Suppressor macrophage treated with lipopolysaccharide for 1 hour (primary cell): ENCODE measurements around the gene GAPDHS.

Experiments
- DNase-seq, 3 donors: peaks; one replicate each; pipeline ENCODE4 v3.0.0-alpha.2; 2020 to 2022

GAPDHS gene

DNA sequence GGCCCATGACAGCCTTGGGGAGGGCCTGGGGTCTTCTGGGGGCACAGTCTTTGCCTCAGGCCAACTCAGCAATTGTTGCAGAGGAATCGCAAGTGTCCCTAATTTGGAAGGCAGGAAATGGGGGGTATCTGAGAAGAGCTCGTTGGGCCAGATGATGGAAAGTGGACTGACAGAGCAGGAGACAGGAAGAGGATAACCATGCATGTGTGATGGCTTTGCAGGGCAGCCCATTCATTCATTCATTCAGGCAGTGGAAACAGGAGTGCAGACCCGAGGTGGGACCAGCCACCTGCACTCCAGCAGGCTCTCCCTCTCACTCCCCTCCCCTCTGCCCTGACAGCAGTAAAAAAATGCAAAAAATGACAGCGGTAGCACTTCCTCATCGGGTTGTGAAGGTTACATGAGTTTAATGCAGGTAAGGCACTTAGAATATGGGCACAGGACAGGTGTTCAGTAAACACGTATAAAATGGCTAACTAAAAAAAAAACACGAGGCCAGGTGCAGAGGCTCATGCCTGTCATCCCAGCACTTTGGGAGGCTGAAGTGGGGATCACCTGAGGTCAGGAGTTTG, 7.2 kb downstream of the GAPDHS start:
- DNase-seq = no peak

DNA sequence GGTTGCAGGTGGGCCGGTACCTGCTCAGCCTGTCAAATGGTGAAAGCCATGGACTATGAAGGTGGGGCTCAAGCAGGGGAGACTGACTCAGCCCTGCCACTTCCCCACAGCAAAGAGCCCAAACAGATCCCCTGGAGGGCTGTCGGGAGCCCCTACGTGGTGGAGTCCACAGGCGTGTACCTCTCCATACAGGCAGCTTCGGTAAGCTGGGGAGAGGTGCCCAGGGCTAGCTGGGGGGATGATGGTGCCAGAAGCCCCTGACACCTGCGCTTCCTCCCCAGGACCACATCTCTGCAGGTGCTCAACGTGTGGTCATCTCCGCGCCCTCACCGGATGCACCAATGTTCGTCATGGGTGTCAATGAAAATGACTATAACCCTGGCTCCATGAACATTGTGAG, 9.0 kb downstream of the GAPDHS start:
- DNase-seq = no peak

DNA sequence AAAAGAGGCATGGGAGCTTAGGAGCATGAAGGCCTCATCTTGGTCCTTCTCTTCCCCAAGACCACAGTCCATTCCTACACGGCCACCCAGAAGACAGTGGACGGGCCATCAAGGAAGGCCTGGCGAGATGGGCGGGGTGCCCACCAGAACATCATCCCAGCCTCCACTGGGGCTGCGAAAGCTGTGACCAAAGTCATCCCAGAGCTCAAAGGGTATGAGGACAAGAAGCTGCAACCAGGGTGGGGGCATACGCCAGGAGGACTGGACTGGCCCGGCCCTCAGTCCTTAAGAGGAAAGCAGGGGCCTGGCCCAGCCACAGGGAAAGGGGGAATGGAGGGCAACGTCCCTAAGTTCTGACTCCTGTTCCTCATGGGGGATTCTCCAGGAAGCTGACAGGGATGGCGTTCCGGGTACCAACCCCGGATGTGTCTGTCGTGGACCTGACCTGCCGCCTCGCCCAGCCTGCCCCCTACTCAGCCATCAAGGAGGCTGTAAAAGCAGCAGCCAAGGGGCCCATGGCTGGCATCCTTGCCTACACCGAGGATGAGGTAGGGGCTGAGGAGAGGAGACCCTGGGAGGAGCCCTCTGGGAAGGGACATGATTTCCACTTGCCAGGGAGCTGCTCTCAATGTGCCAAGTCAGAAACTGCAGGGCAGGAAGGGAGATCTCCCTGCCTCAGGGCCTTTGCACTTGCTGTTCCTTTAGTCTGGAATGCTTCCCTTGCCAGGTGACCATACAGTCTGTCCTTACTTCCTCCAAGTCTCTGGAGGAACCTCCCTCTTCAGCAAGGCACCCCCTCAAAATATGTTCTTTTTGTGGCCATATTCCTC, 10.2 kb downstream of the GAPDHS start:
- no peak for DNase-seq

DNA sequence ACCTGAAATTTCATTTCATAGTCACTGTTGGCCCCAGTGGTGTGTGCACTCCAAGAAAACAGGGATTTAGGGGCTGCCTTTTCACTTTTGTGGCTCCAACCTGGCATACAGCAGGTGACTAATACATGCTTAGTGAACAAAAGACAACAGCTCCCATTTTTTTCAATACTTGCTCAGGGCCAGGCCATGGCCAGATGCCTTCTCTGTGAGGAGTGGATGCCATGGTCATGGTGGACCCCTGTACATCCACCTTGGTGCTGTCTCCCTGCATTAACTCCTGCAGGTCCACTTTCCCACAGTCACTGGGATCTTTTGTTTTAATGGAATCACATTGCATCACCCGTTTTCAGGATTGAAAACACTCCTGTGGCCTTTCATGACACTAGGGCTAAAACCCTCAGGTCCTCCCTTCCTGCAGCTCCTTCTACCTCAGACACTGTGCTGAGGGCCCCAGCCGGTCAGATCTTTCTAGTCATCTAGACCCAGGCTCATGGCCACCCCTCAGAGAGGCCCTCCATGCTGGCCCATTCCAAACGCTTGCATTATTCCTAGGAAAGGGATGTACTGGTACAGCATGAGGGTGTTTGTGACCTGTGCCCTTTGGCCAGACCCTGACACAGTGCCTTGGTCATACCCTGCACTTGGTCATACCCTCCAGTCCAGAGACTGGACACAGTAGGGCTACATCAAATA, 11.0 kb downstream of the GAPDHS start:
- DNase-seq = no peak

DNA sequence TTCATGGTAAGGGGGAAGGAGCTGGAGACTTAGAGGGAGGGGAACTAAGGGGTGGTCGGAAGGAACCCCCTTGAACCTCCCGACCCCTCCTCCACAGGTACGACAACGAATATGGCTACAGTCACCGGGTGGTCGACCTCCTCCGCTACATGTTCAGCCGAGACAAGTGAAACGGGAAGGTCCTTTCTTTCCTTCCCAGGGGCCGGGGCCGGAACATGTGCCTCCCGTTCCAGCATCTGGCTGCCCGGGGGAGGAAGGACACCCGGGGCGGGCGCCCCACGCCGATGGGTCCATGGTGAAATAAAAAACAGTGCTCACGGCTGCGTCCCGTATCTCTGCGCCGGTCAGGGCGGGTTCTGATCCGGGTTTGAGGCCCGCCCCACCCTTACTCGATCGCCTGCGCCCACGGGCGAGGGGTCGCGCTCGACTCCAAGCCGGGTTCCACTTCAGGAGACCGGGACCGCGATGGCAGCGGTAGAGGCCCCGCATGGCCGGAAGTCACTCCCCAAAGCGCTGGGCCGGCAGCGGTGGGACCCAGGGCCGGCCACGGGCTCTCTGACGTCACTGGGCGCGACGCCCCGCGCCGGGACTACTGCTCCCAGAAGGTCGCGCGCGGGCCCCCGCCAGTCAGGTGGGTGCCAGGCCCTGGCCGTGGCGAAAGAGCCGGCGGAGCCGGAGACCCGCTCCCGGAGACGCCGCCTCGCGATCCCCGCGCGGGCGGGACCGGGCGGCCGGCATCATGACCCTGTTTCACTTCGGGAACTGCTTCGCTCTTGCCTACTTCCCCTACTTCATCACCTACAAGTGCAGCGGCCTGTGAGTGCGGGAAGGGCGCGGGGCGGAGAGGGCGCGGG, 12.0 kb downstream of the GAPDHS start, which contains the start of gene TMEM147:
TMEM147 (plus strand) TSS at position 626 of the 854 bp plus-strand sequence; CDS start at position 740, 114 bp downstream.
- peak; percentile 88 to 96 (median 95) for DNase-seq

DNA sequence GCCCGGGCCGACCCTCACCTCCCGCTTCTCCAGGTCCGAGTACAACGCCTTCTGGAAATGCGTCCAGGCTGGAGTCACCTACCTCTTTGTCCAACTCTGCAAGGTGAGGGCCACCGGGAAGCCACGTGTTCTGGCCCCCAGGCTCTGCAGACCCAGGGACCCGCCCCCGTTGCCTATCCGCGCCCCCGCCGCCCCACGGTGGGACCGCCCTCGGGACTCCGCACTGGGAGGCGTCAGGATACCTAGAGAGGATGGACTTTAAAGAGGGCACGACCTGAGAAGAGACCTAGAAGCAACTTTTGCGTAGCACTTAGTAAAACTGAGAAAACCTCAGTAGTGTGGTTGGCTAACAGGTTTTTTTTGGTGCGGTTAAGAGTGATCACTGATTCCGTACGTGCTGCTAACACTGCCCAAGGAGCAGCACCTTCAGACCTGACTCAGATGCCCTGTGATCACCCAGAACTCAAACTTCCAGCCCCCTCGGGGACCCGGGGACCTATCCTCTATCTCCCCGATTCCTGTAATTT, 12.7 kb downstream of the GAPDHS start:
- DNase-seq = peak in 1 of 3 donors; percentile 29

DNA sequence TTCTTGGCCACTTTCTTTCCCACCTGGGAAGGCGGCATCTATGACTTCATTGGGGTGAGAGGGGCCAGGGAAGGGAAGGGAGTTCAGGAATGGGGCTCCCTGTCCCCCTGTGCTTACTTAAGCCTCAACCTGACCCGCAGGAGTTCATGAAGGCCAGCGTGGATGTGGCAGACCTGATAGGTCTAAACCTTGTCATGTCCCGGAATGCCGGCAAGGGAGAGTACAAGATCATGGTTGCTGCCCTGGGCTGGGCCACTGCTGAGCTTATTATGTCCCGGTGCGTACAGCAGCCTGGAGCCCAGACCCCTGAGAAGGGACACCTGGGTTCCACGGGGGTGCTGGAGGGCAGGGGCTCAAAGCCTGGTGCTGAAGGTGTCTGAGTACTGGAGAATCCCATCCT, 13.3 kb downstream of the GAPDHS start:
- no peak for DNase-seq

DNA sequence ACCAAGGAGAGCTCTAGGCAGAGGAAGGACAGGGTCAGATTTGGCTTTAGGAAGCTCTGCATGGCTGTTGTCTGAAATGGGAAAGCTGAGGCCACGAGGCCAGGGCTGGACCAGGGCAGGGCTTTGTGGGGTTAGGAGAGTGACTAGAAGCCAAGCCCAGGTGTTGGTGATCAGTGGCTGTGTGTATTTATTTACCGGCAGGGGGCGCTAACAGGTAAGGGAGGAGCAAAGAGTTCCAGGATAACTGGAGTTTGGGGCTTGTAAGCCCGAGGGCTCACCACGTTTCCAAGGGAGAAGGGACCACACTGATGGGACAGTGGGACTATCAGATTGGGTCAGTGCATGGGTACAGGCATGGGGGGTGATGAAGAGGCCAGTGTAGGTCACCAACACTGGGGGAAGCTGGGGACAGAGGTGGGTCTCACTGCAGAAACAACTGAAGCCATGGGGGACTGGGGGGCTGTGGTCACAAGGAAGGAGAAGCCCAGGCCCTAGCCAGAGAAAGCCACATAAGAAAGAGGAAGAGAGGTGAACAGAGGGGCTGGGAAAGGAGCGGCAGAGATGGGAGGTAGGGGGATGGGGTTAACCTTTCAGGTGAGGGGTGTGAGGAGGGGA, 16.0 kb downstream of the GAPDHS start:
- peak; percentile 77 to 89 (median 82) for DNase-seq

DNA sequence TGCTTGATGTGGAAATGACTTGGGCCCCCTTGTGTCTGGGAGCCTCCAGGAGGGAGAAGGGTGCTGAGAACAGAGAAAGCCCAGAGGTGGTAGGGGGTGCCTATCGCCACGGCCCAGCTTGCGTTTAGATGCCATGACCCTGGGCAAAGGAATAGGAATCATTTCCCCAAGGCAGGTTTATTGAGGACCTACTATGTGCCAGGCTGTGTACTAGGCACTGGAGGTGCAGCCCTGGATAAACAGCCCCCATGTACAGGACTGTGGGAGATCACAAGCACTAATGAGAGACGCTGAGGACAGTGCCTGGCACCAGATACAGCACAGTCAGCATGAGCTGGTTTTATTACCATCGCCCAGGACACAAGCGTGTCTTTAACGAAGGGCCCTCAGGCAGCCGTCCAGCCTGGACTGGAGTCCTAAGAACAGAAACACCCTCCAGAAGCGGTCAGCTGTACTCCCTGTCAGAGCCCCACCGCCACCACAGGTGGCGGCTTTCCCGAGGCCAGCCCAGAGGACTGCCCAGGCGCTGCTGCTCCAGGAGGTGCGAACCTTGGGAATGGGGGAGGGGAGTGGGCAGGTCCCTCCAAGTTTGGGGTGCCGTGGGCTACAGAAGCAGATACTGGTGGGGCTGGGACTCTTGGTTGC, 16.7 kb downstream of the GAPDHS start:
- no peak for DNase-seq

DNA sequence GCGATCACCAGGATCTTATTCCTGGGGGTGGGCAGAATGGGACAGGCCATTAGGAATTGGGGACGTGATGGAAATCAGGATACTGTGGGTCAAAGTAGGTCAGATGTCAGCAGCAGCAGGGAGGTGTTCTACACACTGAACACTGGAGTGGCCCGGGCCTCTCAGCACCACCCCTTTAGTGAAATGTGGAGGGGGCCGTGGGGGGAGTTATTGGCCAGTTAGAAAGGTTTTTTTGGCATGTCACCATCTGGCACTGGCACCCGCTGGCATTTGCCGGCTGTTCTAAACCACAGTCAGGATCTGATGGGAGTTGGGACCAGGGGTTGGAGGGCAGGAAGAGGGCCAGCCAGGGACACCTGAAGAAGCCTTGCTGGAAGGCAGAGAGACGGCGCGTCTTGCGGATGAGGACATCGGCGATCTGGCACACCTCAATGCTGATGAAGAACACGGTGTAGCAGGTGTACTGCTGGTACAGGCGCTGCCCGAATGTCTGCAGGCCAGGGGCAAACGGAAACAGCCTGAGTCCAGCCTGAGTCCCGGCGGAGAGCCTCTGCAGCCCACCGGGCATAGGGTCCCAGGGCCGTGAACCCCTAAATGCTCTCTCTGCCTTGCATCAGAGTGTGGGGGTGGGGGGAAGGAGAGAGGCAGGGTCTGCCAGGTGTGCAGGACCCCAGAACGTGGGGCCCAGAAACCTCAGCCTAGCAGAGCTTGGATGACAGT, 18.0 kb downstream of the GAPDHS start:
- no peak for DNase-seq

DNA sequence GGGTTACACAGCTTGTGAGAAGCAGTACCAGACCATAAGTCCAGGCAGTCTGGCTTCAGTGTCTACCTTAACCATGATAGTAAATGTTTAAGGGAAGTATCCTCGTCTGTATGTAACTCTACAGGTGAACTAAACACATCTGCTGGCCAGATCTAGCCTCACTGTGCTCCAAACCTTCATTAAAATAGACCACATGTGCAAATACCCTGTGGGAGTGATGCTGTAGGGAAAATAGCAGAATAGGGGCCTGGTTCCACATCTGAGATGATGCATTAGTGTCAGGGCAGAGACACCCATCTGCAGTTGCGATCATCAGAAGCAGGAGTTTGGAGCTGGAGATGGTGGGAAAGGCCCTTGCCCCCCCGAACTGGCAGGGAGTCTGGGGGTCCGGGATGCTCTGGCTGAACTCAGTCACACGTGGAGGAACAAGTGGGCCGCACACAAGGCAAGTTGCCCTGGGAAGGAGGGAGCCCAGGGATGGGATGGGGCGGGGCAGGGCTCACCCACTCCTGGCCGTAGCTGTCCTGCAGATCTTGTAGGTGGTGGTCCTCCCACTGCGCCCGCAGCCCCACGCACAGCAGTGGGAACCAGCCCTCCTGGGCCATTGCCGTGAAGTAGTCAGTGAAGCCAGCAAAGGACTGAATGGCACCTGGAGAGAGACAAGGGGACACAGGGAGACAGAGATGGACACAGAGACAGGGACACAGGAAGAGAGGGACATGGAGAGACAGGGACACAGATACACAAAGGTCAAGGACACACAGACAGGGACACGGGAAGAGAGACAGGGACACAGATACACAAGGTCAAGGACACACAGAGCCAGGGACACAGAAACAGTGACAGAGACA, 19.5 kb downstream of the GAPDHS start:
- DNase-seq = no peak

DNA sequence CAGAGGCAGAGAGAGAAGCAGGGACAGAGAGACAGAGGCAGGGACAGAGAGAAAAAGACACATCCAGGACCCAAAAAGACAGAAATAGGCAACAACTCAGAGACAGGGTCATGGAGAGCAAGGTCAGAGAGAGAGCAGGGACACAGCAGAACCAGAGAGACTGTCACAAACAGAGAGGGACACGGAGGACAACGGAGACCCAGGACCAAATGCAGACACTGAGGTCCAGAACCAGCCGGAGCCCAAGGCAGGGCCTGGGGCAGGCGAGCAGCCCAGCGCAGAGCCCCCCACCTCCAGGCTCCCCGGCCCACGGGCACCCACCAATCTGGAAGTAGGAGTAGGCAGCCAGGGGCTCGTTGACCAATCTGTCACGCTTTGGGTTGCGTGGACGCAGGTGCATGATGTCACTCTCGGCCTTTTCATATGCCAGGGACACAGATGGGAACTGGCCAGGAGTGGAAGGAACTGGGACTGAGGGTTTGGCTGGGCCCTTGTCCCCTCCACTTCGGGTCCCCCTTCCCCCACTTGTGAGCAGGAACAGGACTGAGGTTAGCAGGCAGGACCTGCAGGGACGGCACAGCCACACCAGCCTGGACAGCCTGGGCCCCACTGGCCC, 20.2 kb downstream of the GAPDHS start:
- no peak for DNase-seq

DNA sequence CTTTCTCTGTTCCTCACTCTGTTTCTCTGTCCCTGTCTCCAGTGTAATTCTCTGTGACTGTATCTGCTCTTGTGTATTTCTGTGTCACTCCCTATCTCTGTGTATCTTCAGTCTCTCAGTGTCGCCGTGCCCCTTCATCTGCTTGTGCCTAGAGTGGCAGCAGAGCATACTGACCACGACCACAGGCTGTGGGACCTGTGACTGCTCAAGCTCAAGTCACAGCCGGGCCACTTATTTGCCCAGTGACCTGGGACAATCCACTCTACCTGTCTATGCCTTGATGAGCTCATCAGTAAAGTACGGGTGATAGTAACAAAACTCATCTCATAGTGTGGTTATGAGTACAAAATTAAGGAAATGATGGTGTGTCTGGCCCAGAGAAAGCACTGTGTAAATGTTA, 20.8 kb downstream of the GAPDHS start:
- no peak for DNase-seq

DNA sequence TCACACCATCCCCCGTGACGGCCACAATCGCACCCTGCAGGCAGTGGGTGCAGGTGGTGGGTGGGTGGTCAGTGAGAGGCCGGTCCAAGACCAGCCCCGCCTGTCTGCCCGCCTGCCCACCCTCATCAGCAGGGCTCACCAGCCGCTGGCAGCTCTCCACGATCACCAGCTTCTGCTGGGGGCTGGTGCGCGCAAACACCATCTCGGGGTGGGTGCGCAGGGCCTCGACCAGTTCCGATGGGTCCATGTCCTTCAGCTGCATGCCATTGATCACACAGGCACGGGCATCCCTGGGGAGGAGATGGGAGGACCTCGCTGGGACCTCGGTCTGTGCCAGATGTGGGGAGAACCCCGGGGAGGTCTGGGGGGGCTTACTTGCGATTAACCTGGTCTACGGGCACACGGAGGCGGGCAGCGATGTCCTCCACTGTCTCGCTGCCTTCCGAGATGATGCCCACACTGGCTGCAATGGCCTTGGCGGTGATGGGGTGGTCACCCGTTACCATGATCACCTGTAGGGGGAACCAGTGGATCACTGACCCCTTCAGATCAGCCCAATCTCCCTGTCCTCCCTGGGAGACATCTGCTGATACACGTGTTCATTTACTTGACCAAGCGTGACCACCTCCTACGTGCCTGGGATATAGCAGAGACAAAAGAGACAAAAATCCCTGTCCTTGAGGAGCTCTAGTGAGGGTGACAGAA, 22.2 kb downstream of the GAPDHS start:
- peak in 1 of 3 donors; percentile 13 for DNase-seq

DNA sequence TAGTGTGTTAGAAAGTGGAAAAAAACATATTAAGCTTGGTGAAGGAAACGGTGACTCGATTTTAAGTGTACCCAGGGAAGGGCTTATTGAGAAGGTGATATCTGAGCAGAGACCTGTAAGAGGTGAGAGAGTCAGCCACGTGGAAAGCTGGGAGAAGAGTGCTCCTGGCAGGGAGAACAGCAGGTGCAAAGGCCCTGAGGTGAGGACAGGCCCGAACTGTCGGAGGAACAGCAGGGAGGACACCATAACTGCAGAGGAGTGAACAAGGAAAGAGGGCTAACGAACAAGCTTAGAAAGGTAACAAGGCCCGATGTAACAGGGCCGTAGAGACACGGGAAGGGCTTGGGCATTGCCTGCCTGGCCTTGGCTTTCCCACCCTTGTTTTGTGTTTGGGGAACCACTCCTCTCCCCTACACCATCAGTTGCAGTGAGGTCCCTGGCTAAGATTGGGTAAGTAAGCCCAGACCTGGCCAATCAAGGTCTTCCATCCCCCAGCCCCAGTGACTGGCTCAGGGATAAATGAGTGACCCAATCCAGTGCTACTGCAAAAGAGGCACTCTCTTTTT, 22.9 kb downstream of the GAPDHS start:
- DNase-seq = no peak

DNA sequence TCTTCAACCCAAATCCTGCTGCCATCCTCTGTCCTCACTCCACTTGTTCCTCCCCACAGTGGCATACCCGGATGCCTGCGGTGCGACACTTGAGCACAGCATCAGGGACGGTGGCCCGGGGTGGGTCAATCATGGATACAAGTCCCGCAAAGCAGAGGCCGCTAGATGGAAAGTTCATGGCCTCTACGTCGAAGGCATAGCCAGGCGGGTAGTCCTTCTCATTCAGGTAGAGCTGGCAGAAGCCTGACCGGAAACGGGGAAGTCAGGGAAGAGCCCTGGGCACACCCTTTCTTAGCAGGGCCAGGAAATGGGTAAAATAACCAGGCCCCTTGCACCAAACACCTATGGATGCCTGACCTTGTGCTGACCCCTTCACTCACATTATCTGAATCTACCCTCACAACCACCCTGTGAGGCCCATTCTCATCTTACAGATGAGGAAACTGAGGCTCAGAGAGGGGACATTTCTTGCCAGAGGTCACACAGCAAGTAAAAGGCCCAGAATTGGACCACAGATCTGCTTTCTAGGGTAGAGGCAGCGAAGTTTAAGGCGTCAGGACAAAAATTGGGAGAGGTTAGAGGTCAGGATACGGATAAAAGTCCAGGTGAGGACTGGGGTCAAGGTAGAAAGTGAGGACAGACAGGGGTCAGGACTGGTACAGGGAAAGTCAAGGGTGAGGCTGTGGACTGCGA, 23.7 kb downstream of the GAPDHS start:
- DNase-seq = no peak

DNA sequence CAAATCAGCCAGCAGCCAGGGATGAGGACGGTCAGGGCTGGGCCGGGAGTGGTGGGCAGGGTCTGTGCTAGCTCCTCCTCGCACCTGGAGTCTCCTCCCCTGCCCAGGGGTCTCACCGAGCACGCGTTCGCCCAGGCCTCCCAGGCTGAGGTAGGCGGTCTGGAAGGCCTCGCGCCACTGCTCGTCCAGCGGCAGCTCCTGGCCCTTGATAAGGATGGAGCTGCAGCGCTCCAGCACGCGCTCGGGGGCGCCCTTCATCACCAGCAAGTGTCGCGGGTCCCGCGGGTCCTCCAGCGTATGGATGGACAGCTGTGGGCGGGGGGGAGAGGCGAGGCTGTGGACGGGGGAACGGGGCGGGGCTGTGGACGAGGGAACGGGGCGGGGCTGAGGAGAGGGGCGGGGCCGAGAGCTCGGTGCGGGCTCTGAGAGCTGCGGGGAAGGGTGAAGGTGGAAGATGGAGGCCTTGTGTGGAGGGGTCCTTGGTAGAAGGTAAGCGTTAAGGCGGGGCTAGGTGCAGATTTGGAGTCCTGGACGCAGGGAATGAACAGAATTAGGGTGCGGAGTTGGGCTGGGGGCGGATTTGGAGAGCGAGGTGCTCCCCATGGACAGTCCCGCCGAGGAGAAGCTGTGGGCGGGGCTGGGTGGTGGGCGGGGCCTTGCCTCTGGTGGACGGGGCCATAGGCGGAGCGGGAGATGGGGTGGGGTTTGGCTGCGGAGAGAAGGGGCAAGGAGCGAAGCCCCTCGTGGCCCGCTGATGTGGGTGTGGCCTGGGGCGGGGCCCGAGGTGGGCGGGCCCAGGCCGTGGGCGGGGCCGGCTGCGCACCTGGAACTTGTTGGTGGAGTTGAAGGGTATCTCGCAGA, 24.5 kb downstream of the GAPDHS start:
- peak; percentile 60 to 77 (median 63) for DNase-seq
